ENCODE data around the gene OCA2. TPM values are rescaled to one million over a fixed set of nuclear protein-coding genes. Genes with fewer than 3 reads are reported as not detected.

The OCA2 gene
- total RNA-seq, 1 experiment from 2014 or later = 0.09 TPM

DNA sequence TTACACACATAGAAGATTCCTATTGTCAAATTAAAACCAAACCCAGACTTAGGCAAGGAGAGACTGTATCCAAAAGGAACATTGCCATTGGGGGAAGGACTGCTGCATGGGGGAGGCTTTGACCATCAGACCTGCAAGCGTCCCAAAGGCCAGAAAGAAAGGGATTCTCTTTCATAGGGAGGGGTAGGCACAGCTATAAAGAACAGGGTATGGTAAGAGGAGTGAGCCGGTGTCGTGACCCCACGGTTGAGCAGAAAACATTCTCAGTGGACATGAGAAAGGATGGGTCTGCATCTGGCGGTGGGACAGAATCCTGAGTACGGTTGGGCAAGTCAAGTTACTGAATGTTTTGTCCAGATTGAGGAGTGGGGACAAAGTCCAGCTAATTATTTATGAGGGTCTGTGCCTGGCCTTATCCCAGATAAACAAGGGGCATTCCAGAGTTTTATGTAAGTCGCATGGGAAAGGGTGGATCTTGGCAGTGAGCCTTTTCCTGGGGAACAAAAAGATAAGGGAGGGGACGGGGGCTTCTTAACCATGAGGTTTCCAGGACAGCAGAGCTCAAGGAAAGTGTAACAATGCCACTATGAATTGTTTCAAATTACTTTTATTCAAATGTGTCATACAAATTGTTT, 357.8 kb downstream of the OCA2 start:
- intact Hi-C loops (cut with micrococcal nuclease; ENCODE audit: unreplicated experiment) = no loop called here
- TF ChIP-seq EZH2 (IDR thresholded peaks at IDR 0.05; ENCODE audit: borderline replicate concordance, low read depth, low read length, poor library complexity, severe bottlenecking) = no peak
- TF ChIP-seq CTCF (conservative IDR thresholded peaks at IDR 0.05; ENCODE audit: low read depth, low read length) = no peak
- Histone ChIP-seq H3K27ac (ENCODE audit: low read depth, low read length, poor library complexity, severe bottlenecking) (no peak overlapping the region), H3K4me1 (ENCODE audit: insufficient read depth, low read length, poor library complexity, severe bottlenecking) (no peaks in the 10 kb centered on the region), H3K9me3 (ENCODE audit: low read depth, low read length, poor library complexity, severe bottlenecking) (peaks cover 46% of the 10 kb centered on the region), H3K4me3 (ENCODE audit: low read depth, low read length, poor library complexity, severe bottlenecking) (no peak overlapping the region), H3K36me3 (ENCODE audit: insufficient read depth, low read length, poor library complexity, severe bottlenecking) (no peaks in the 10 kb centered on the region), H3K27me3 (replicated peaks; ENCODE audit: insufficient read depth, low read depth, low read length, poor library complexity) (no peaks in the 10 kb centered on the region)
- CTCF ChIA-PET = no interaction called here
- POLR2A ChIA-PET (ENCODE audit: low non-redundant PET) = no interaction called here
- no TSS peak for BruUV-seq (replicated peaks)
- no peak for DNase-seq (ENCODE audit: low spot score)

DNA sequence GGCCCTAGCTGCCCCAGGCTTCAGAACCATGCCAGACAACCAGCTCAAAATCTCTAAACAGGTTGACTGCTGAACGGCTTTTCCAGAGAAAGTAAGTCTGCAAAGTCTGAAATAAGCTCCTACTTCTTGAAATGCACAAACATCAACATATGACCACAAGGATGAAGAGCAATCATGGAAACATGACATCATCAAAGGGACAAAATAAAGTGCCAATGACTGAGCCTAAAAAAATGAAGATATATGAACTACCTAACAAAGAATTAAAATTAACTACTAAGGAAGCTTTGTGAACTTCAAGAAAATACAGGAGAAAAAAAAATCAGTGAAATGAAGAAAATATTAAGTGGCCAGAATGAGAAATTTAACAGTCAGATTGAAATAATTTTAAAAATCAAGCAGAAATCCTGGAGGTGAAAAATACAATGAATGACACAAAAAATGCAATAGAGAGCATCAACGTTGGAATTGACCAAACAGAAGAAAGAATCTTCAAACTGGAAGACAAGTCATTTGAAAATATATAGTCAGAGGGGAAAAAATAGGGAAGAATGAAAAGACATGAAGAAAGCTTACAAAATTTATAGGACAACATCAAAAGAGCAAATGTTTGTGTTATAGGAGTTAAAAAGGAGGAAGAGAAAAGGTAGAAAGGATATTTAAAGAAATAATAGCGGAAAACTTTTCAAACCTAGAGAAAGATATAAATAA, 364.2 kb downstream of the OCA2 start:
- no peaks in the 10 kb centered on the region for H3K27me3 ChIP-seq (replicated peaks; ENCODE audit: insufficient read depth, low read depth, low read length, poor library complexity)
- no peak overlapping the region for H3K27ac ChIP-seq (ENCODE audit: low read depth, low read length, poor library complexity, severe bottlenecking)
- ChIA-PET POLR2A (ENCODE audit: low non-redundant PET) (no interaction called here), CTCF (no interaction called here)
- H3K36me3 ChIP-seq (ENCODE audit: insufficient read depth, low read length, poor library complexity, severe bottlenecking) = no peaks in the 10 kb centered on the region
- TF ChIP-seq CTCF (conservative IDR thresholded peaks at IDR 0.05; ENCODE audit: low read depth, low read length) (no peak), EZH2 (IDR thresholded peaks at IDR 0.05; ENCODE audit: borderline replicate concordance, low read depth, low read length, poor library complexity, severe bottlenecking) (no peak)
- intact Hi-C loops (cut with micrococcal nuclease; ENCODE audit: unreplicated experiment) = no loop called here
- no peak for DNase-seq (ENCODE audit: low spot score)
- H3K4me1 ChIP-seq (ENCODE audit: insufficient read depth, low read length, poor library complexity, severe bottlenecking) = no peaks in the 10 kb centered on the region
- H3K9me3 ChIP-seq (ENCODE audit: low read depth, low read length, poor library complexity, severe bottlenecking) = peaks cover 49% of the 10 kb centered on the region
- BruUV-seq (replicated peaks) = no TSS peak
- no peak overlapping the region for H3K4me3 ChIP-seq (ENCODE audit: low read depth, low read length, poor library complexity, severe bottlenecking)

DNA sequence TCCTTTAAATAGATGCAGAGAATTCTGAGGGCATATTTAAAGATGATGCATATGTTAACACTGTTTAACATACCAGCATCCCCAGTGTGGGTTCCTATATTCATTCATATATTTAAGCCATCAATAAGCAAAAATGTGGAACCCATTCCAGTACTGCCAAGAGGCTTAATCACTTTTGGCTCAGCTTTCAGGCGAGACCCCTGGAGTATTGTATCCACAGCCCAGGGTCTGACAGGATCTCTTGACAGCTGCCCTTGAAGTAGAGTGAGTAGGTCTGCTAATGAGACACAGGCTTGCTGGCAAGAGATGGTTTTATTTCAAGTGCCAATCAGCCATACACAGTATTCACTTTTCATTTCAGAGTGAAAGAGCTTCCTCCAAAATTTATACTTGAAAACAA, 367.3 kb downstream of the OCA2 start:
- no peak for TF ChIP-seq EZH2 (IDR thresholded peaks at IDR 0.05; ENCODE audit: borderline replicate concordance, low read depth, low read length, poor library complexity, severe bottlenecking)
- no peak for TF ChIP-seq CTCF (conservative IDR thresholded peaks at IDR 0.05; ENCODE audit: low read depth, low read length)
- no TSS peak for BruUV-seq (replicated peaks)
- Histone ChIP-seq H3K4me3 (ENCODE audit: low read depth, low read length, poor library complexity, severe bottlenecking) (no peak overlapping the region), H3K36me3 (ENCODE audit: insufficient read depth, low read length, poor library complexity, severe bottlenecking) (no peaks in the 10 kb centered on the region), H3K9me3 (ENCODE audit: low read depth, low read length, poor library complexity, severe bottlenecking) (peaks cover 49% of the 10 kb centered on the region), H3K27me3 (replicated peaks; ENCODE audit: insufficient read depth, low read depth, low read length, poor library complexity) (no peaks in the 10 kb centered on the region), H3K4me1 (ENCODE audit: insufficient read depth, low read length, poor library complexity, severe bottlenecking) (no peaks in the 10 kb centered on the region), H3K27ac (ENCODE audit: low read depth, low read length, poor library complexity, severe bottlenecking) (no peak overlapping the region)
- DNase-seq (ENCODE audit: low spot score) = no peak
- ChIA-PET POLR2A (ENCODE audit: low non-redundant PET) (no interaction called here), CTCF (no interaction called here)
- intact Hi-C loops (cut with micrococcal nuclease; ENCODE audit: unreplicated experiment) = no loop called here
